C4-2B (cell line): Measurements from ENCODE around the gene C1orf21.

Experiments
- H3K27ac ChIP-seq: fragments of 450-650 bp; 2 replicates; pipeline ENCODE4 v1.5.1; 2017
- ZFX ChIP-seq: fragments of 450-650 bp; IDR thresholded peaks from 2 replicates; pipeline ENCODE4 v1.6.1; 2017
- TF ChIP-seq, protein P1 (sequence below): fragments of 450-650 bp; conservative IDR thresholded peaks from 2 replicates; pipeline ENCODE4 v1.5.1; 2017; ENCODE audit warnings: mild to moderate bottlenecking

The C1orf21 gene

DNA sequence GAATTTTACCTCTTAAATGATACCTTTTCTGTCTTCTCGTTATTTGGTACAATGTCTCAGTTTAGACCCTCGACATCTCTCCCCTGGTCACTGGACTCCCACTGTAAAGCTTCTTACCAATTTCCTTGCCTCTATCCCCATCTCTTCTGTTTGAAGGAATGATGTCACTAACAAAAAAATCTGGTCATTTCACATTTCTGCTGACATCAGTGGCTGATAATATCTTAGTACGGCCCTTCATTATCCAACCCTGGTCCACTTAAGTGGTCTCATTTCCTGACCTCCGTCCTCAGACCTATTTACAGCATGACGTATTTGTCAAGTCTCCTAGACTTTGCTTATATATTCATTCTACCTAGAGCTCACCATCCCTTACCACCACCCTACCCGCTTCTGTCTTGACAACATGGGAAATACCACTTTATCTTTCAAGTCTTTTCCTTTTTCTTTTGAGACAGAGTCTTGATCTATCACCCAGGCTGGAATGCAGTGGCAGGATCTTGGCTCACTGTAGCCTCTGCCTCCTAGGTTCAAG is 60.9 kb downstream of the C1orf21 start:
- H3K27ac ChIP-seq = peak overlapping the region; percentile 10; the same call in 1 of the 2 replicates
- TF ChIP-seq ZFX = no peak
- TF ChIP-seq, protein P1, sequence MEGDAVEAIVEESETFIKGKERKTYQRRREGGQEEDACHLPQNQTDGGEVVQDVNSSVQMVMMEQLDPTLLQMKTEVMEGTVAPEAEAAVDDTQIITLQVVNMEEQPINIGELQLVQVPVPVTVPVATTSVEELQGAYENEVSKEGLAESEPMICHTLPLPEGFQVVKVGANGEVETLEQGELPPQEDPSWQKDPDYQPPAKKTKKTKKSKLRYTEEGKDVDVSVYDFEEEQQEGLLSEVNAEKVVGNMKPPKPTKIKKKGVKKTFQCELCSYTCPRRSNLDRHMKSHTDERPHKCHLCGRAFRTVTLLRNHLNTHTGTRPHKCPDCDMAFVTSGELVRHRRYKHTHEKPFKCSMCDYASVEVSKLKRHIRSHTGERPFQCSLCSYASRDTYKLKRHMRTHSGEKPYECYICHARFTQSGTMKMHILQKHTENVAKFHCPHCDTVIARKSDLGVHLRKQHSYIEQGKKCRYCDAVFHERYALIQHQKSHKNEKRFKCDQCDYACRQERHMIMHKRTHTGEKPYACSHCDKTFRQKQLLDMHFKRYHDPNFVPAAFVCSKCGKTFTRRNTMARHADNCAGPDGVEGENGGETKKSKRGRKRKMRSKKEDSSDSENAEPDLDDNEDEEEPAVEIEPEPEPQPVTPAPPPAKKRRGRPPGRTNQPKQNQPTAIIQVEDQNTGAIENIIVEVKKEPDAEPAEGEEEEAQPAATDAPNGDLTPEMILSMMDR = no peak

DNA sequence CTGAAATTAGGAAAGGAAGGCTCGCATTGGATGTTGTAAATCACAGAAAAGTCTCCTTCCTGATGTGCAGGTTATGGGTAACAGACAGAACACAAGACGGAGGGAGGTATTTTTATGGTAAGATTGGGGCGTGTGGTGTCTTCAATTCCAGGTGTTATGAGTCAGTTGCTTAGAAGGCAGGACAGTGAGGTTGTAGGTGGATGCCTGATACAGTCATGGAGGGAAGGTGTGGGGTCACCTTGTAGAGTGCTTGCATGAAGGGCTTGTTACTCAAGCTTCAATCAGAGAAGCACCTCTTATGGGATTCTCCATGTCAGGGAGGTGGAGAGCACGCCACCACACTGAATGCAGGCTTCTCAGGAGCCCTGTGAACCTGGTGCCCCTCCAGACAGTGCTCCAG is 63.1 kb downstream of the C1orf21 start:
- H3K27ac ChIP-seq = no peak overlapping the region
- no peak for TF ChIP-seq ZFX
- TF ChIP-seq, protein P1 = no peak

DNA sequence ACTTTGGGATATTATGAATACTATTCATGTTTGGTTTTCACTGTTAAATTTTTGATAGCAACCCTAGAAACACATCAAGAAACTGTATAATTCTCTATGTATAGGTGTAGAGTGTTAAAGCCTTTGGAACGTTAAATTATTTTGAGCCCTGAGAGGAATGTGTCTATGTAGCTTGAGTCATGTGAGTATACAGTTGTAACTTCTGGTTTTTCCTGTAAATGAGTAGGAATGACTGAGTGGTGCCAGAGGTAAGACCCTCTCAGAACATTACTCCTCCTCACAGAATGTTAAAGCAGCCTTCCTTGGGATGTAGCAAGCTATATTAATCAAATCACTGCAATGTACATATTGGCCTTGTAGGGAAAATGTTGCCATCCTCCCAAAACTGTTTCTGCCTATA is 69.0 kb downstream of the C1orf21 start:
- no peak overlapping the region for H3K27ac ChIP-seq
- no peak for TF ChIP-seq ZFX
- TF ChIP-seq, protein P1 = no peak

DNA sequence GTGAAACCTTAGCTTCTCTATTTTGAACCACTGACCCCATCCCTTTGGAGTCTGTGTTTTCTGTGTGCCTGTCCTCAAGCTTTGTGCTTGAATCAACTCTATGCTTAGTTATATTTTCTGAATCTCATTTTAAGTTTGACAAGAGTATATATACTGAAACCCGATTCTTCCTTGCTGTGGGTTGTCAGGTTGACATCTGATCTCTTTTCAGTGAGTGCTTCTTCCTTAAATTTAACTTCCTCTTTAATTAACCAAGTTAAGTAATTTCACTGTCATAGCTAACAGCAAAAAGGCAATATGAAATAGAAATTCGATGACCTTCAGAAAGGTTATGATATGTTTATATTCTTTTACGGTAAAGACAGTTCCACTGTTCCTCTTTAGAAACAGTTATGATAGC is 69.4 kb downstream of the C1orf21 start:
- no peak overlapping the region for H3K27ac ChIP-seq
- TF ChIP-seq ZFX = no peak
- TF ChIP-seq, protein P1 = no peak

DNA sequence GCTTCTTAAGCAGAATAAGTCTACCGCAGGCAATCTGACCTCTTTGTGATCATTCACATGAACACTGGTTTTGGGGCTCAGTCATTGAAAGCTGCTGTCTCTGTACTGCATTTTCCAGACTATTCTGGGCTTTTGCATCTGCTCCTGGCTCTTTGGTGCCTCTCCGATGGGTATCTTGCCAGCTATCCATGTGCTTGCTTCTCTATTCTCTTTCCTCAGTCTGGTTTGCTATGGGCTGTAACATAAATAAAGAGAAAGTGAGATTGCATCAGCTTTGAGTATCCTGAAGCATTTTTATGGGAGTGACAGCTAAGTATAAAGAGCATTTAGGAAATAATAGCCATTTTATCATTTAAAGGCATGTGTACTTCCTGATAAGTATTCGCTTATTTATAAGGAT is 70.7 kb downstream of the C1orf21 start:
- TF ChIP-seq, protein P1 = no peak
- no peak for TF ChIP-seq ZFX
- no peak overlapping the region for H3K27ac ChIP-seq

DNA sequence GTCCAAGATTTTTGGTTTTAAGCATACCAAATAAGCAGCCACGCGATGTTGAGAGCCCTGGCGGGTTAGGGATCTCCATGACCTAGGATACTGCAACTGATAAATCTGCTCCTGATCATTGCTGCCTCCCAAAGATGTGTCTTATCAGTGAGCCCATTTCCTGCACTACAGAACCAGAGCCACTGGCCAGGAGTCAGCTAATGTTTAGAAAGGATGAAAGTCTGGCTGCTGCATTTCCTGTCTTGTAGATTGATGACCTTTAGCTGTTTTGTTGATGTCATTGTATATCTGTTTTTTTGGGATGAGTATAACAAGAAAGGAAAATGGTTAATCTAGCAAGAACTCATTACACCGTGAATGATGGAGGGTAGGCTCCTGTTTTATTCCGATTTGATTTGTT is 74.5 kb downstream of the C1orf21 start:
- no peak overlapping the region for H3K27ac ChIP-seq
- TF ChIP-seq, protein P1 = no peak
- TF ChIP-seq ZFX = no peak

DNA sequence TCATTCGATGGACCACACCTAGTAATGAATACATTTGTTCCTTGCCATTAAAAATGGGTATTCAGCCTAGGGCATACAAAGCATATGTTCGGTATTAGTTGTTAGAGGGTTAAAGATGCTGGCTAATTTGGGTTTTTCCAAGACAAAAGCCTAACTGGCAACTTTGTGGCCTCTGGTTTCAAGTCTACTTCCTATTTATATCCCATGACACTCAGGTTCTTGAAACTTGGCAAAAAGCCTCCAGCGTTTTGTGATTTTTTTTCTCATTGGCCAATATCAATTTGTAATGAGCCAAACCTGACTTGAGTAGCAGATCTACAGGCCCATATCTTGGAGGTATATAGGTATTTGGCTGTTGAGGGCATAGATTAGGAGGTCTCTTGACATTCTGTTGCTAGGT is 75.3 kb downstream of the C1orf21 start:
- H3K27ac ChIP-seq = no peak overlapping the region
- TF ChIP-seq ZFX = no peak
- TF ChIP-seq, protein P1 = no peak
